Measurements from ENCODE around the gene LMBR1.
"Not testable (repeated sequence)": the region's sequence is repeated elsewhere in the genome, so short reads cannot be mapped to it uniquely, and the experiment has no call there.

The LMBR1 gene

GRCh38 chr7:156932006-156932405 lies 39.0 kb upstream of the LMBR1 start:
- CTCF ChIA-PET: interaction anchor here (1.2 to 4.3 kb wide), 3 partner anchors 13 to 38 kb away, joined by 3 to 15 read pairs (median 4); no protein-coding TSS in a partner anchor
- Histone ChIP-seq H3K27ac (ENCODE audit: insufficient read depth in 1 of 2, low read depth in 1 of 2, low read length in 2 of 2, poor library complexity in 1 of 2, severe bottlenecking in 2 of 2) (no peak overlapping the region), H3K27me3 (replicated peaks in 2 of 5; ENCODE audit: control insufficient read depth in 4 of 5, insufficient read depth in 5 of 5, low read length in 4 of 5) (peaks cover 0 to 56% (median 2%) of the 10 kb centered on the region in 5 experiments), H3K4me1 (ENCODE audit: control extremely low read depth in 1 of 4, control insufficient read depth in 4 of 4, insufficient read depth in 4 of 4, low read length in 3 of 4) (peaks cover 0 to 8% (median 4%) of the 10 kb centered on the region in 4 experiments), H3K4me3 (ENCODE audit: control insufficient read depth in 1 of 7, extremely low read depth in 1 of 7, insufficient read depth in 4 of 7, low read depth in 2 of 7, low read length in 6 of 7) (no peak overlapping the region), H3K9me3 (ENCODE audit: control extremely low read depth in 1 of 5, control insufficient read depth in 4 of 5, insufficient read depth in 2 of 5, low read depth in 1 of 5, low read length in 4 of 5) (no peaks in the 10 kb centered on the region), H3K36me3 (ENCODE audit: control insufficient read depth in 4 of 4, insufficient read depth in 4 of 4, low read length in 3 of 4) (no peaks in the 10 kb centered on the region)
- WGBS (ENCODE audit: insufficient coverage): 28% methylated on average over 5 of the region's 7 CpGs
- no peak for DNase-seq
- POLR2A ChIA-PET: no interaction called here

DNA sequence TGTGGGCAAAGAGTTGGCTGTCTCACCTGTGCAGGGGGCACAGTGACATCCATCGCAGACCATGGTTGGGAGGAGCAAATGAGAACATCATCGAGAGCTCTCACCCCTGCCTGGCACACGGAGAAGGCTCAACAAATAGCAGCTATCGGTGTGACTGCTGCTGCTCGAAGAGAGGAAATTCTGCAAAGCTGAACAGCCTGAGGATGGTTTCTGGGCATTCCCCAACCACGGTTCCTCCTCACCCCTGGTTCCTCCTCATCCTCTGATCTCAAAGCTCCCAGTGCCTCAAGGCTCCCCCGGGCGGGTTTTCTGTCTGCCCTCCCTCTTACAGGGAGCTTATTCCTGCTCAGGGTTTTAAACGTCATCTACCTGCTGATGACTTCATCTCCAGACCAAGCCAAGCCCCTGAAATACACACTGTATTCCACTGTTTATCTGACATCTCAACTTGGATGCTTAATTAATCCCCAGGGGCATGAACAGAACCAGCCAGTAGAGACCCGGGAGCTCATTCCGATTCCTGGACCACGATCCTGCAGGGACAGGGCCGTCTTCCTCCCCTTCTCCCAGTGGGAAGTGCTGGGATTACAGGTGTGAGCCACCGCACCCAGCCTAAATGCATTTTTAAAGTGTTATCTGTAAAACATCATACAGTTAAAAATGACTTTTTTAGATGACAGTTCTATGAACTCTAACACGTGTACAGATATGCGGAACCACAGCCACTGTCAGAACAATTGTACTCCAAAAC lies 37.0 kb upstream of the LMBR1 start:
- Histone ChIP-seq H3K27ac (ENCODE audit: insufficient read depth in 1 of 2, low read depth in 1 of 2, low read length in 2 of 2, poor library complexity in 1 of 2, severe bottlenecking in 2 of 2) (no peak overlapping the region), H3K36me3 (ENCODE audit: control insufficient read depth in 4 of 4, insufficient read depth in 4 of 4, low read length in 3 of 4) (no peaks in the 10 kb centered on the region), H3K4me3 (ENCODE audit: control insufficient read depth in 1 of 7, extremely low read depth in 1 of 7, insufficient read depth in 4 of 7, low read depth in 2 of 7, low read length in 6 of 7) (no peak overlapping the region), H3K9me3 (ENCODE audit: control extremely low read depth in 1 of 5, control insufficient read depth in 4 of 5, insufficient read depth in 2 of 5, low read depth in 1 of 5, low read length in 4 of 5) (no peaks in the 10 kb centered on the region), H3K27me3 (replicated peaks in 2 of 5; ENCODE audit: control insufficient read depth in 4 of 5, insufficient read depth in 5 of 5, low read length in 4 of 5) (peaks cover 0 to 63% (median 2%) of the 10 kb centered on the region in 5 experiments), H3K4me1 (ENCODE audit: control extremely low read depth in 1 of 4, control insufficient read depth in 4 of 4, insufficient read depth in 4 of 4, low read length in 3 of 4) (peaks cover 0 to 8% (median 4%) of the 10 kb centered on the region in 4 experiments)
- peak in 1 of 3 donors; percentile 14 for DNase-seq
- ChIA-PET POLR2A (no interaction called here), CTCF (interaction anchor here (4.3 kb wide), 1 partner anchor 18 kb away, joined by 15 read pairs; no protein-coding TSS in a partner anchor)
- 59% methylated on average over 11 of the region's 16 CpGs for WGBS (ENCODE audit: insufficient coverage)

DNA sequence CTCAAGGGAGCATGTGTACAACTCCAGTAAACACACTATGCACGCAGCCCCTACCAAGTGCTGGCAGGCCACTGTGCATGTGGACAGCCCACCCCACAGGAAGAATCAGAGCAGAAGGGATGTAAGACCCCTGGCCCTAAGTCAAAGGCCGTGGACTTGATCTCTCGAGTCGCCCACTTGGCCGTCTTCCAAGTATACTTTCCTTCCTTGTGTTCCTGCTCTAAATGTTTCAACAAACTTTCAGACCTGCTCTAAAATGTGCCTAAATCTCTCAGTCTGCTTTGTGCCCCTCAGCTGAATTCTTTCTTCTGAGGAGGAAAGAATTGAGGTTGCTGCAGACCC lies 35.4 kb upstream of the LMBR1 start:
- Histone ChIP-seq H3K4me1 (ENCODE audit: control extremely low read depth in 1 of 4, control insufficient read depth in 4 of 4, insufficient read depth in 4 of 4, low read length in 3 of 4) (peaks cover 0 to 8% (median 4%) of the 10 kb centered on the region in 4 experiments), H3K27ac (ENCODE audit: insufficient read depth in 1 of 2, low read depth in 1 of 2, low read length in 2 of 2, poor library complexity in 1 of 2, severe bottlenecking in 2 of 2) (no peak overlapping the region), H3K27me3 (replicated peaks in 2 of 5; ENCODE audit: control insufficient read depth in 4 of 5, insufficient read depth in 5 of 5, low read length in 4 of 5) (peaks cover 0 to 67% (median 9%) of the 10 kb centered on the region in 5 experiments), H3K9me3 (ENCODE audit: control extremely low read depth in 1 of 5, control insufficient read depth in 4 of 5, insufficient read depth in 2 of 5, low read depth in 1 of 5, low read length in 4 of 5) (no peaks in the 10 kb centered on the region), H3K36me3 (ENCODE audit: control insufficient read depth in 4 of 4, insufficient read depth in 4 of 4, low read length in 3 of 4) (no peaks in the 10 kb centered on the region), H3K4me3 (ENCODE audit: control insufficient read depth in 1 of 7, extremely low read depth in 1 of 7, insufficient read depth in 4 of 7, low read depth in 2 of 7, low read length in 6 of 7) (no peak overlapping the region)
- CTCF ChIA-PET: interaction anchor here (1.4 kb wide), 1 partner anchor 35 kb away, joined by 5 read pairs; the partner anchor contains the start of gene LMBR1
- POLR2A ChIA-PET: no interaction called here
- DNase-seq: no peak
- 37% methylated on average over 5 of the region's 5 CpGs for WGBS (ENCODE audit: insufficient coverage)

DNA sequence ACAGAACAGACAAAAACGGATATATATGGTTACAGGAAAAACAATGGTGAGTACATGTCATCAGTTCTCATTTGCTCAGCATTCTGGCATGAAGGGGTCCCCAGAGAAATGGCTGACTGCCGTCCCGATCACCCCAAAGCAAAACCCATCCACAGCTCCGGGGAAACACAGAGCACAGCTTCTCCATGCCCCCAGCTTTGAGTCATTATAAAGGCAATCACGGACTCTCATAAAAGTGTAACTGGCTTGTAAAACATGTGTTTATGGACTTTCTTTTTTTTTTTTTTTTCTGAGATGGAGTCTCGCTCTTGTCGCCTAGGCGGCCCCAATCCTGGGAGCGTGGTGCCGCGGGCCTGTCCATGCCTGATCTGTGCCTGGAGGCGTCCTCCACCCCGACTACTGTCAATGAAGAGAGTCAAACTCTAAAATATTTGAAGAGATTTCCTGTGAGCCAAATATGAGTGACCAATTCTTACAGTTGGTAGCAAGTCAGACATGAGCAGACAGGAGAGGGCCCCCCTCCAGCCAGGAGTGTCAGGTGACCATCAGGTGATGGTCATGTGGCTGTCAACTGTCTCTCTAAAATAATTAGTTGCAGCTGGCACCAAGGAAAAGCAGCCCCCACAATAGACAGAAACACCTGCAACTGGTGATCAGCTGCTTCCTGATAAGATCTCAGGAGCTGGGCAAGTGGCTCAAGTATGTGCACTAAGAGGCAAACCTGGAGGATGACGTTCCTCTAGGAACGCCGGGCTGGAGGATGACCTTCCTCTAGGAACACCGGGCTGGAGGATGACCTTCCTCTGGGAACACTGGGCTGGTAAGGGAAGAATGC lies 34.8 kb upstream of the LMBR1 start:
- CTCF ChIA-PET: interaction anchor here (1.4 to 1.9 kb wide), 2 partner anchors 21 to 34 kb away, joined by 5 to 7 read pairs; partner anchors contain the start of genes LMBR1 and NOM1
- H3K4me1 ChIP-seq (ENCODE audit: control extremely low read depth in 1 of 4, control insufficient read depth in 4 of 4, insufficient read depth in 4 of 4, low read length in 3 of 4): peaks cover 0 to 10% (median 4%) of the 10 kb centered on the region in 4 experiments
- H3K36me3 ChIP-seq (ENCODE audit: control insufficient read depth in 4 of 4, insufficient read depth in 4 of 4, low read length in 3 of 4): no peaks in the 10 kb centered on the region
- peaks cover 0 to 63% (median 9%) of the 10 kb centered on the region in 5 experiments for H3K27me3 ChIP-seq (replicated peaks in 2 of 5; ENCODE audit: control insufficient read depth in 4 of 5, insufficient read depth in 5 of 5, low read length in 4 of 5)
- no peaks in the 10 kb centered on the region for H3K9me3 ChIP-seq (ENCODE audit: control extremely low read depth in 1 of 5, control insufficient read depth in 4 of 5, insufficient read depth in 2 of 5, low read depth in 1 of 5, low read length in 4 of 5)
- 95% methylated on average over 9 of the region's 17 CpGs for WGBS (ENCODE audit: insufficient coverage)
- POLR2A ChIA-PET: no interaction called here
- H3K4me3 ChIP-seq (ENCODE audit: control insufficient read depth in 1 of 7, extremely low read depth in 1 of 7, insufficient read depth in 4 of 7, low read depth in 2 of 7, low read length in 6 of 7): no peak overlapping the region
- no peak for DNase-seq
- H3K27ac ChIP-seq (ENCODE audit: insufficient read depth in 1 of 2, low read depth in 1 of 2, low read length in 2 of 2, poor library complexity in 1 of 2, severe bottlenecking in 2 of 2): no peak overlapping the region

DNA sequence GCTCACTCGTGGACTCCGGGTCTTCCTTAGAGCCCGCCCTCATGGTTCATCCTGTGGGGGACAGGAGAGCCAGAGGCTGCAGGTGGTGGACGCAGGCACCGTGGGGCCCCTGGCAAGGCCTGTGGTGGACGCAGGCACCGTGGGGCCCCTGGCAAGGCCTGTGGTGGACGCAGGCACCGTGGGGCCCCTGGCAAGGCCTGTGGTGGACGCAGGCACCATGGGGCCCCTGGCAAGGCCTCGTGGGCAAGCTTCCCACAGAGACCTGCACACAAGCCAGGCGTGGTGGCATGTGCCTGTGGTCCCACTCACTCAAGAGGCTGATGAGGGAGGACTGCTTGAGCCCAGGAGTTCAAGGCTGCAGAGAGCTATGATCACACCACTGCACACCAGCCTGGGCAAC lies 32.8 kb upstream of the LMBR1 start:
- 98% methylated on average over 6 of the region's 12 CpGs for WGBS (ENCODE audit: insufficient coverage)
- POLR2A ChIA-PET; H3K9me3 ChIP-seq (ENCODE audit: control extremely low read depth in 1 of 5, control insufficient read depth in 4 of 5, insufficient read depth in 2 of 5, low read depth in 1 of 5, low read length in 4 of 5); H3K4me3 ChIP-seq (ENCODE audit: control insufficient read depth in 1 of 7, extremely low read depth in 1 of 7, insufficient read depth in 4 of 7, low read depth in 2 of 7, low read length in 6 of 7); H3K27ac ChIP-seq (ENCODE audit: insufficient read depth in 1 of 2, low read depth in 1 of 2, low read length in 2 of 2, poor library complexity in 1 of 2, severe bottlenecking in 2 of 2); DNase-seq; H3K36me3 ChIP-seq (ENCODE audit: control insufficient read depth in 4 of 4, insufficient read depth in 4 of 4, low read length in 3 of 4): not testable (repeated sequence)
- Histone ChIP-seq H3K4me1 (ENCODE audit: control extremely low read depth in 1 of 4, control insufficient read depth in 4 of 4, insufficient read depth in 4 of 4, low read length in 3 of 4) (peaks cover 0 to 13% (median 8%) of the 10 kb centered on the region in 4 experiments), H3K27me3 (replicated peaks in 2 of 5; ENCODE audit: control insufficient read depth in 4 of 5, insufficient read depth in 5 of 5, low read length in 4 of 5) (peaks cover 0 to 61% (median 11%) of the 10 kb centered on the region in 5 experiments)
- CTCF ChIA-PET: interaction anchor here (1.4 to 1.9 kb wide), 5 partner anchors 20 to 88 kb away, joined by 3 to 7 read pairs (median 4); partner anchors contain the start of gene NOM1

- H3K4me1 ChIP-seq (ENCODE audit: control extremely low read depth in 1 of 4, control insufficient read depth in 4 of 4, insufficient read depth in 4 of 4, low read length in 3 of 4); H3K9me3 ChIP-seq (ENCODE audit: control extremely low read depth in 1 of 5, control insufficient read depth in 4 of 5, insufficient read depth in 2 of 5, low read depth in 1 of 5, low read length in 4 of 5); CTCF ChIA-PET; H3K4me3 ChIP-seq (ENCODE audit: control insufficient read depth in 1 of 7, extremely low read depth in 1 of 7, insufficient read depth in 4 of 7, low read depth in 2 of 7, low read length in 6 of 7); H3K27ac ChIP-seq (ENCODE audit: insufficient read depth in 1 of 2, low read depth in 1 of 2, low read length in 2 of 2, poor library complexity in 1 of 2, severe bottlenecking in 2 of 2); DNase-seq; POLR2A ChIA-PET; H3K36me3 ChIP-seq (ENCODE audit: control insufficient read depth in 4 of 4, insufficient read depth in 4 of 4, low read length in 3 of 4): not testable (repeated sequence)
- 74% methylated on average over 6 of the region's 6 CpGs for WGBS (ENCODE audit: insufficient coverage)
- H3K27me3 ChIP-seq (replicated peaks in 2 of 5; ENCODE audit: control insufficient read depth in 4 of 5, insufficient read depth in 5 of 5, low read length in 4 of 5): peaks cover 0 to 67% (median 17%) of the 10 kb centered on the region in 5 experiments
Observed at GRCh38 chr7:156922304-156922703, 29.3 kb upstream of the LMBR1 start.

Measured in common myeloid progenitor, CD34-positive (primary cell).